GM21423 (cell line): Measurements from ENCODE around the gene IDH3A.
"Not testable (repeated sequence)": the region's sequence is repeated elsewhere in the genome, so short reads cannot be mapped to it uniquely, and the experiment has no call there.

Experiments used
- ATAC-seq: cut with Tn5 transposase; IDR thresholded peaks from one replicate; pipeline ENCODE4 v1.9.1; 2021; ENCODE audit warnings: mild to moderate bottlenecking, moderate library complexity; ENCODE audit not compliant: unreplicated experiment

The IDH3A gene

GRCh38 chr15:78129077-78129750 is 19.9 kb upstream of the IDH3A start:
- no peak for ATAC-seq

- no peak for ATAC-seq
These were observed 19.3 kb upstream of the IDH3A start for GRCh38 chr15:78129751-78130287.

- peak; percentile 23 for ATAC-seq
These were observed 18.5 kb upstream of the IDH3A start for GRCh38 chr15:78130466-78131294.

- ATAC-seq, result peak; percentile 89
These were observed 17.7 kb upstream of the IDH3A start, which contains the start of gene CIB2 for GRCh38 chr15:78131295-78132061. CIB2 (minus strand) TSS chr15:78131445; CDS start chr15:78131215, 230 bp downstream.

- ATAC-seq, result no peak
These were observed 15.4 kb upstream of the IDH3A start for GRCh38 chr15:78133801-78134200.

GRCh38 chr15:78139578-78139977 is 9.6 kb upstream of the IDH3A start:
- no peak for ATAC-seq

GRCh38 chr15:78140292-78140691 is 8.9 kb upstream of the IDH3A start:
- ATAC-seq, result no peak

- no peak for ATAC-seq
These were observed 6.8 kb upstream of the IDH3A start for GRCh38 chr15:78142332-78142731.

- no peak for ATAC-seq
These were observed 2.6 kb upstream of the IDH3A start for GRCh38 chr15:78146425-78147154.

- ATAC-seq, result no peak
These were observed 1.6 kb upstream of the IDH3A start for GRCh38 chr15:78147566-78147965.

- ATAC-seq, result peak; percentile 3
These were observed 632 bp upstream of the IDH3A start for GRCh38 chr15:78148392-78149067.

GRCh38 chr15:78149805-78150751 is 916 bp downstream of the IDH3A start:
- ATAC-seq, result no peak

- ATAC-seq, result not testable (repeated sequence)
These were observed 1.9 kb downstream of the IDH3A start for GRCh38 chr15:78151075-78151474.

- ATAC-seq, result no peak
These were observed 5.8 kb downstream of the IDH3A start for GRCh38 chr15:78154955-78155354.

GRCh38 chr15:78155355-78155939 is 6.3 kb downstream of the IDH3A start:
- no peak for ATAC-seq

GRCh38 chr15:78156653-78157052 is 7.5 kb downstream of the IDH3A start:
- no peak for ATAC-seq

- ATAC-seq, result no peak
These were observed 8.0 kb downstream of the IDH3A start for GRCh38 chr15:78157203-78157602.

- ATAC-seq, result no peak
These were observed 10.2 kb downstream of the IDH3A start for GRCh38 chr15:78159395-78159794.
